ES-I3 (cell line): ENCODE data around the gene PGA3.
"Not testable (repeated sequence)": the region's sequence is repeated elsewhere in the genome, so short reads cannot be mapped to it uniquely, and the experiment has no call there.

Experiments used
- H3K36me3 ChIP-seq: 2 replicates; pipeline ENCODE4 v1.6.1; 2013; ENCODE audit warnings: mild to moderate bottlenecking, low read length, control low read depth, moderate library complexity; ENCODE audit not compliant: insufficient read depth
- H3K4me1 ChIP-seq: 2 replicates; pipeline ENCODE4 v1.6.1; 2013; ENCODE audit warnings: mild to moderate bottlenecking, control low read depth, low read length; ENCODE audit not compliant: insufficient read depth
- H3K9ac ChIP-seq: 2 replicates; pipeline ENCODE4 v1.6.1; 2013; ENCODE audit warnings: low read depth, mild to moderate bottlenecking, low read length, moderate library complexity
- H3K9me3 ChIP-seq: 2 replicates; pipeline ENCODE4 v1.6.1; 2013; ENCODE audit warnings: mild to moderate bottlenecking, low read length, moderate library complexity; ENCODE audit not compliant: control insufficient read depth, insufficient read depth

PGA3 gene

DNA sequence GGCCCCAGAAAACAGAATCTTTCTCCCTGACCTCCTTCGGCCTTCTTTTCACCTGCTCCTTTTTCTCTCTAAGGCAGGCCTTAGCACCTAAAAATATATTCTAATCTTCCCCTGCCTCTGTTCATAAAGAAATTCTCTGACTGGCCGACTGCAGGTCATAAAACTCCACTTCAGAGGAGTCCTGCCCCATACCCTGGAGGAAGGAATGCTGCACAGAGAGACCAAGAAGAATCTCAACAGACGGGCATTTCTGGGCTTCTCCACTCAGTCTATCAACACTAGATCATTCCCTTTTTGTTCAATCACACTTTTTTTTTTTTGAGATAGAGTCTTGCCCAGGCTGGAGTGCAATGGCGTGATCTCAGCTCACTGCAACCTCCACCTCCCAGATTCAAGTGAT lies 19.7 kb upstream of the PGA3 start:
- Histone ChIP-seq H3K9ac (no peak overlapping the region), H3K36me3 (no peaks in the 10 kb centered on the region), H3K9me3 (no peaks in the 10 kb centered on the region), H3K4me1 (no peaks in the 10 kb centered on the region)

DNA sequence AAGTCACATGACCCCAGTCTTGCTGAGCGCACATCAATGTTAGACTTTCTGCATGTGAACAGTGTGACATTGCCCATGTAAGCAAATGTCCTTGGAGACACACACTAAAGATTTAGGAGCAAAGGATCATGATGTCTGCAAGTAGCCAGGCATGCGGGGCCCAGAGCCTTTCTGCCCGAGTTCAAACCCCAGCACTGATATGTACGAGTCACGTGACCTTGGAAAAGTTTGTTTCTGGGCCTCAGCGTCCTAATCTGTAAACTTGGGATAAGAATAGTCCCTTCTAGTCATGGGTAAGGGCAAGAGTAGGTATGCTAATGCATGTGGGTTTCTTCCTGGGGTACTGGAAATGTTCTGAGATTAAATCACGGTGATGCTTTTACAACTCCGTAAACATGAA lies 16.8 kb upstream of the PGA3 start:
- H3K36me3 ChIP-seq, result no peaks in the 10 kb centered on the region
- H3K9me3 ChIP-seq, result 0 out of 2 replicates have a peak, but pooled peaks cover 4% of the 10 kb centered on the region
- no peaks in the 10 kb centered on the region for H3K4me1 ChIP-seq

DNA sequence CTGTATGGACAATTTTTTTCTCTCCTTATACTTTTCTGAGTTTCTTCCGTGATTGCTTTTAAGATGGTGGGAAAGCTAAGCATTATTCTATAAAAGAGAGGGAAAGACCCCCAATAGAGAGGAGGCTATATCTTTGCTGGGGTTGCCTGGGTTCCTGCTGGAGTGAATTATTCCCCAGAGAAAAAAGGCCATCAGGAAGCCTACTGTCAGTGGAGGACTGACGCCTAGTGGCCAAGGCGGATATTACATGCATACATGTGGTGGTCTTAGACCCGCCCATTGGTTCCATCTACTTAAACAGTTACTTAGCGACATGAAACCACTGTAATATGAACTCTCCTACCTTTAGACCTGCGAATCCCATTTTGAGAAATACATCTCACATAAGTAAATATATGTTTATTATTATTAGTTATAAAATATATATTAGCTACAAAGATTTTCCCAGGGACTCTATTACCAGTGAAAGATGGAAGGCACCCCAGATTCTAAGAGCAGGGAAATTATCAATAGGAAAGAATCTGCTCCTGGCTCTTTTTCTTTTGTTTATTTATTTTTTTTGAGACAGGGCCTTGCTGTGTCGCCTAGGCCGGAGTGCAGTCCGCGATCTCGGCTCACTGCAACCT lies 15.7 kb upstream of the PGA3 start:
- Histone ChIP-seq H3K4me1 (no peaks in the 10 kb centered on the region), H3K36me3 (no peaks in the 10 kb centered on the region), H3K9me3 (0 out of 2 replicates have a peak, but pooled peaks cover 4% of the 10 kb centered on the region), H3K9ac (no peak overlapping the region)

More for the DNA sequence above, 16.8 kb upstream of the PGA3 start:
- H3K9ac ChIP-seq, result no peak overlapping the region

DNA sequence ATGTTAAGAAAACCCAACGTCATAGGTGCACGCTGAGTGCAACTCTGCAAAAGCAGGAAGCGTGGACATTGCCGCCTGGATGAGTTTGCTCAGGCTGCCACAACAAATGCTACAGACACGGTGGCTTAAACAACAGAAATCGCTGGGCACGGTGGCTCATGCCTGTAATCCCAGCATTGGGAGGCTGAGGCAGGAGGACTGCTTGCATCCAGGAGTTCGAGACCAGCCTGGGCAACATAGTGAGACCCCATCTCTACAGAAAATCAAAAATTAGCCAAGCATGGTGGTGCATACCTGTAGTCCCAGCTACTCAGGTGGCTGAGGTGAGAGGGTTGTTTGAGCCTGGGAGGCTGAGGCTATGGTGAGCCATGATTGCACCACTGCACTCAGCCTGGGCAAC lies 13.4 kb upstream of the PGA3 start:
- peaks cover 6% of the 10 kb centered on the region; the same call in 1 of the 2 replicates for H3K4me1 ChIP-seq
- 0 out of 2 replicates have a peak, but pooled peaks cover 4% of the 10 kb centered on the region for H3K9me3 ChIP-seq
- H3K36me3 ChIP-seq, result no peaks in the 10 kb centered on the region
- H3K9ac ChIP-seq, result no peak overlapping the region

DNA sequence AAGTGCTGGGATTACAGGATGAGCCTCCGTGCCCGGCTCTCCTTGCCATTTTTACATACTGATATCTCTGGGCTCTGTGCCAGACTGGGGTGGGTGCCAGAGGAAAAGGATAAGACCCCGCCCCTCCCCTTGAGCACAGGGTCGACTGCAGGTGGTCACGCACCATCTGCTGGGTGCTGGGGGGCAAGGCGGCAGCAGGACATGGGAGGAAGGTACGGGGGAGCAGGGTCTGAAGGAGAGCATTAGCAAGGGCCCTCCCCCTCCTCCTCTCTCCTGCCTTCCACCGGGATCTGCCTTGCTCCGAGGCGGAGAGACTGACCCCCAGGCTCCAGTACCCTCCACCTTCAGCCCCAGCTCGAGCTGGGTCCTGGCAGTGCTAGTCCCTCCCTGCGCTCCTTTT lies 9.7 kb upstream of the PGA3 start:
- no peaks in the 10 kb centered on the region for H3K36me3 ChIP-seq
- H3K9ac ChIP-seq, result no peak overlapping the region; the same call in 1 of the 2 replicates
- peaks cover 6% of the 10 kb centered on the region; the same call in 1 of the 2 replicates for H3K4me1 ChIP-seq
- H3K9me3 ChIP-seq, result 0 out of 2 replicates have a peak, but pooled peaks cover 4% of the 10 kb centered on the region

DNA sequence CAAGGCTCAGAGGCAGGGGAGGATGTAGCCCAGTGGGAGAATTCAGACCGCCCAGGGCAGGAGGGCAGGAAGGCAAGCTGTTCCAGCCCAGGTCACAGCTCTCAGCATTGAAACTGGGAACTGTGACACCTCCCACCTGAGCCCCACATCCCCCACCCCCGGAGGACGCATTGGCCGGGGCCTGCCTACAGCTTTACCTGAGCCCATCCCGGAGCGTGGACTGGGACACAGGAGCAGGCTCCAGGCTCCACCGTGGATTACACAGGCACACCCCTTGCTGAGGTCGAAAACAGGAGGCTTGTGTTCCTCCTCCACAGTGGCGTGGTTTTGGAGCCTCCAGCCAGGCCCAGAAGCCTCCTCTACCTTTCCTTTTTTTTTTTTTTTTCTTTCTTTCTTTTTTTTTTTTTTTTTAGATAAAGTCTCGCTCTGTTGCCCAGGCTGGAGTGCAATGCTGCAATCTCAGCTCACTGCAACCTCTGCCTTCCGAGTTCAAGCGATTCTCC lies 9.1 kb upstream of the PGA3 start:
- Histone ChIP-seq H3K36me3 (no peaks in the 10 kb centered on the region), H3K9ac (no peak overlapping the region), H3K9me3 (0 out of 2 replicates have a peak, but pooled peaks cover 7% of the 10 kb centered on the region), H3K4me1 (peaks cover 6% of the 10 kb centered on the region; the same call in 1 of the 2 replicates)

DNA sequence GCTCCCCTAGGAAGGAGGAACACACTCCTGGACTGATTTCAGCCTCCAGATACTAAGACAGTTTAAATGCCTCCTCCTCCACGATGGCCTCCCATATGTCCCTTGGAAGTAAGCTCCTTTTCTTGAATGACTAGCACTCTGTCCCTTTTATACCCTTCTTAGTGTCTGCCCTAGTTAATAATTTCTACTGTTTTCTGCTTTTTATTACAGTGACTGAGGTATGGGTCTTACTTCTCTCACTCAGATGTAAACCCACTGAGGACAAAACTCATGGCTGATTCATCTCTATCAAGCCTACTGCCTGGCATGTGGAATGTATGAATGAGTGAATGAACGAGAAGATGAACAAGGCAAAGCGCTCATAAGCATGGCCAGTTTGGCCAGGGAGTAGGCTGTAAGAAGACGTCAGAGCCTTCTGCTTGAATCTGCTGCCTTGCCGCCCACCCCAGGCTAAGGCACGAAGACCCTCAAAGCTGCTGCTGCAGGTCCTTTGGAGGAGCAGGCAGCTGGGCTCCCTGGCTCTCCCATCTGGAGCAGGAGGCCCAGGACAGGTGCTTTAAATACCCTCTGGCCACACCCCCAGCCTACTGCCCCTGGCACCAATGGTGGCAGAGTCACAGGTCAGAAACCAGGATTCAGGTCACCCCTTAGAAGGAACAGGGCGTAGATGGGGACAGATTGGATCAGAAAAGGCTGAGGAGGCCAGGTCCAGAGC lies 8.2 kb upstream of the PGA3 start:
- H3K36me3 ChIP-seq, result no peaks in the 10 kb centered on the region
- H3K9me3 ChIP-seq, result 0 out of 2 replicates have a peak, but pooled peaks cover 7% of the 10 kb centered on the region
- no peak overlapping the region for H3K9ac ChIP-seq
- H3K4me1 ChIP-seq, result peaks cover 6% of the 10 kb centered on the region; the same call in 1 of the 2 replicates

DNA sequence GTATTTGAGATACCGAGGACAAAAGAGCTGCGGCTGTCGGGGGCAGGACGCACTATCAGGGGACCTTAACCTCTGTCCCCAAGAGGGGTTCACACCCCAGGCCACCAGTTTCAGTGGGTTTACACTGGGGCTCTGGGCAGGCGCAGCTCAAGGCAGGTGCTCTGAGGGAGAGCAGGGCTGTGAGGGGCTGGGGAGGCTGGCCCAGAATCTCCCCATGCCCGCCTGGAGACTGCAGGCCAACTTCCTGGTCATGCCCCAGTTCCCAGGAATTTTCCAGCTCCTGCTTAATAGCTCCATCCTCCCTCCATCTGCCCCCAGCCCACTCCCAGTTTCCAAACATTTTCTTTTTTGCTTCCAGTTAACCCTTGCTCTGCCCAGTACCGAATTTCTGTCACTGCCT lies 7.6 kb upstream of the PGA3 start:
- H3K9me3 ChIP-seq, result 0 out of 2 replicates have a peak, but pooled peaks cover 7% of the 10 kb centered on the region
- peaks cover 6% of the 10 kb centered on the region; the same call in 1 of the 2 replicates for H3K4me1 ChIP-seq
- H3K36me3 ChIP-seq, result no peaks in the 10 kb centered on the region
- H3K9ac ChIP-seq, result no peak overlapping the region

DNA sequence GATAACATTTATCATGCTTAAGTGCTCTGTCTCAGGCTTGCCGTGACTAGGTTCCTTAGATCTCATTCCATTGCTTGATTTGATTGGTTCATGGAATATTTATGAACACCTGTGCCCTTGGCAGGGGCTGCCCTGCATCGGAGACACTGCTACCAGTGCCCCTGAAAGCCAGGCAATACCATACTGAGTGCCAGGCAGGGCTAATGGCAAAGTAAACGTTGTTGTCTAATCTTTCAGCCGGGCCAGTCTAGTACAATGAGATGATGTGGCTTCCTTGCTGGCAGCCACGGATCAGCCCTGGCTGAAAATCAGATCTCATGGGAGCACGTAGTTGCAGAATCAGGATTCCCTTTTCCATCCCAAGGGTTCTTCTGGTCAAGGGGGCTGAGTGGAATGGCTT lies 5.0 kb upstream of the PGA3 start:
- Histone ChIP-seq H3K9me3 (0 out of 2 replicates have a peak, but pooled peaks cover 3% of the 10 kb centered on the region), H3K4me1 (peaks cover 6% of the 10 kb centered on the region; the same call in 1 of the 2 replicates), H3K9ac (no peak overlapping the region), H3K36me3 (no peaks in the 10 kb centered on the region)

DNA sequence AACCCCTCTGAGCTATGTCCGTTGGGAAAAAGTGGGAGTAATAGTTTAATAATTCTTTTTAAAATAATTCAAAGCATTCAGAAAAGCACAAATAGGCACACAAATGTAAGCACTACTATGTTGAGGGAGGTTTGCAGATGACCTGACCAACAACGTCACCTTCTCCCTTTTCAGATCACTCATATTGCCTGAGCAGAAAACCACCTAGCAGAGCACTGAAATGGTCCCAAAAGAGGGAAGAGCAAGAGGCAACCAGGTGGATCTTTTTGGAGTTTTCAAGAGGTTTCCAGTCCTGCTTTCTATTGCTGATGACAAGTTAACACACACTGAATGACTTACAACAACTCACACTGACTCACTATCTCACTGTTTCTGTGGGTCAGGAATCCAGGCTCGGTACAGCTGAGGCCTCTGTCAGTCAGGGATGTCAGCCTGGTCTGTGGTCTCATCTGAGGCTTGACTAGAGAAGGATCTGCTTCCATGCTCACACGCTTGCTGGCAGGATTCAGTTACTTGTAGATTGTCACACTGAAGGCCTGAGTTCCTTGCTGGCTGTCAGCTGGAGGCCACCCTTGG lies 4.3 kb upstream of the PGA3 start:
- Histone ChIP-seq H3K36me3 (no peaks in the 10 kb centered on the region), H3K4me1 (no peaks in the 10 kb centered on the region; the same call in 1 of the 2 replicates), H3K9me3 (0 out of 2 replicates have a peak, but pooled peaks cover 3% of the 10 kb centered on the region), H3K9ac (no peak overlapping the region)

DNA sequence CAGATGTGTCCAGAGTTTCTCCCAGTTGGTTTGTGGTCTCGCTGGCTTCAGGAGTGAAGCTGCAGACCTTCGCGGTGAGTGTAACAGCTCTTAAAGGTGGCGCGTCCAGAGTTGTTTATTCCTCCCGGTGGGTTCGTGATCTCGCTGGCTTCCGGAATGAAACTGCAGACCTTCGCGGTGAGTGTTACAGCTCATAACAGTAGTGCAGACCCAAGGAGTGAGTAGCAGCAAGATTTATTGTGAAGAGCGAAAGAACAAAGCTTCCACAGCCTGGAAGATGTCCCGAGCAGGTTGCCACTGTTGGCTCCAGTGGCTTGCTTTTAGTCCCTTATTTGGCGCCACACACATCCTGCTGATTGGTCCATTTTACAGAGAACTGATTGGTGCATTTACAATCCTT lies 1.8 kb upstream of the PGA3 start:
- Histone ChIP-seq H3K9me3 (0 out of 2 replicates have a peak, but pooled peaks cover 3% of the 10 kb centered on the region), H3K36me3 (no peaks in the 10 kb centered on the region), H3K9ac (no peak overlapping the region), H3K4me1 (no peaks in the 10 kb centered on the region)

DNA sequence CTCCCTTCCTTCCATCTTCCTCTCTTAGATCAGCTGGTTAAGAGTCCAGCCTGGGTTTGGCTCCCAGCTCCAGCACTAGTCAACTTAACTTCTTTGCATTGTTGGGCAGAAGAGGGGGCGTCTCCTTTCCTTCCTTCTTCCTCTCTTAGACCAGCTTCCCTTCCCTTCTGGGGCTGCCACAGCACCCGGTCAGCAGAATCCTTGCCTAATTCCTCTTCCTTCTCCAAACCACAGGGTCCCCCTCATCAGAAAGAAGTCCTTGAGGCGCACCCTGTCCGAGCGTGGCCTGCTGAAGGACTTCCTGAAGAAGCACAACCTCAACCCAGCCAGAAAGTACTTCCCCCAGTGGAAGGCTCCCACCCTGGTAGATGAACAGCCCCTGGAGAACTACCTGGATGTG lies 558 bp downstream of the PGA3 start:
- H3K9ac ChIP-seq, H3K36me3 ChIP-seq, H3K9me3 ChIP-seq, H3K4me1 ChIP-seq: not testable (repeated sequence)

DNA sequence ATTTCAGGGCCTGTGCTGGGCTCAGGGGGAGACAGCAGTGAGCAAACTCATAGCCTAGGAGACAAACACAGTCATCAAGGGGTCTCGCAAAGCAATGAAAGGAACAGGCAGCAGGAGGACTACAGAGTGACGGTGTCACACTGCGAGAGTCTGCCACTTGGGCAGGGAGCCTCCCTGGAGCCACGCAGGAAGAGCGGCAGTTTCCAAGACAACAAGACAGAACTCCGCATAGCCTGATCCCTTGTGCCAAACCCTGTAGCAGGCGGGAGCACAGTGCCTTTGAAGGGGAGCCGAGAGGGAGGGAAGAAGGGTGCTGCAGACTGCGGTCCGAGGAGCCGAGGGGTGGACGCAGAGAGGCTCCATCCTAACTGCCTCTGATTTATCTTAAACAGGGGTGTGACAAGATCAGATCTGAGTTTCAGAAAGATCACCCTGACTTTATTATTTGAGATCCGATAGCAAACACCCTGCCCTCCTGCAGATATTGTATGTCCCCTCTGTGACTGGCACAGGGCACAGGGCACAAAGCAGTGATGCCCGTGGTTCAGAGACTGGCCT lies 1.3 kb downstream of the PGA3 start:
- not testable (repeated sequence) for H3K4me1 ChIP-seq, H3K9ac ChIP-seq, H3K36me3 ChIP-seq

DNA sequence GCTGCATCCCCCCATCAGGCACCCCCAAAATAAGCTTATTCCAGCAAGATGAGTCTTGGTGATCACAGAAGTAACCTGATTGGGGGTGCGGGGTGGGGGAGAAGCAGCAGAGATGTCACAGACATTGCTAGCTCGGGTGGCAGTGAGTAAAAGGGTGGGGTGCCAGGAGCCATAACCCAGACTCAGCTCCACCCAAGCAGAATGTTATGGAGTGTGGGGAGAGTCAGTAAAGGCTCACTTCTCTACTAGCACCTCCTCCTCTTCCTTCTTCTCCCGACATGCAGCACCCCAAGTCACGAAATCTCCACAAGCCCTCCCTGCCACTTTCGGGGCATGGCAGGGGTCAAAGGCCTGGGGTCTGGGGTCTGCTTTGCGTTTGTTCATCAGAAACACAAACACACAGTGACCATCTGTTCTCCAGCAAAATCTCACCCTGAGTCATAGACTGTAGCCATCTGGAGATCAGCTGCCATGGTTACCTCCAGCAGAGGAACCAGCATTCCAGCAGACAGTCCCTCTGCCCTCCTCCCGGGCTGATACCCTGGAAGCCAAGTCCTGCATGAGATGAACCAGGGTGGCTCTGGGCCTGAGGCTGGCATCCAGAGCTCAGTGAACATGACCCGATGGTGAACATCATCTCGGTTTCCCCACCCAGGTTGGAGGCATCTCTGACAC lies 4.5 kb downstream of the PGA3 start:
- not testable (repeated sequence) for H3K36me3 ChIP-seq, H3K4me1 ChIP-seq, H3K9ac ChIP-seq, H3K9me3 ChIP-seq

More for the DNA sequence above, 1.3 kb downstream of the PGA3 start:
- H3K9me3 ChIP-seq, result not testable (repeated sequence)
